Hematopoietic multipotent progenitor cell (in vitro differentiated cells): ENCODE measurements around the gene TCF4. TPM values are rescaled to one million over a fixed set of nuclear protein-coding genes. Genes with fewer than 3 reads are reported as not detected.
A peak's percentile ranks its signal among the peaks of the same experiment; 100 is the strongest.

Experiments used
- DNase-seq, 3 donors: peaks; one replicate each; pipeline ENCODE4 v3.0.0-alpha.2; 2011 to 2015; ENCODE audit warnings: low read depth in 2 of 3, low spot score in 2 of 3
- total RNA-seq: library from RNA; depleted of rRNA; stranded (reverse); fragments of >200 nt; gene quantifications from one replicate; pipeline ENCODE4 v1.2.3, GENCODE V29; 2012

TCF4 gene
- total RNA-seq, 1 donor = 127 TPM

- peak in 2 of 3 donors; percentile 55 to 69 for DNase-seq
Measured at GRCh38 chr18:55587418-55588110, 428 bp downstream of the TCF4 start.

- peak in 1 of 3 donors; percentile 19 for DNase-seq
Measured at GRCh38 chr18:55585920-55586561, 2.0 kb downstream of the TCF4 start.

GRCh38 chr18:55585065-55585919 is 2.7 kb downstream of the TCF4 start:
- no peak for DNase-seq

- no peak for DNase-seq
Measured at GRCh38 chr18:55584201-55584600, 3.8 kb downstream of the TCF4 start.

- no peak for DNase-seq
Measured at GRCh38 chr18:55582325-55582724, 5.7 kb downstream of the TCF4 start.

- DNase-seq = no peak
Measured at GRCh38 chr18:55579501-55580270, 8.3 kb downstream of the TCF4 start.

GRCh38 chr18:55577812-55578539 is 10.0 kb downstream of the TCF4 start:
- DNase-seq = peak in 2 of 3 donors; percentile 64 to 79

- DNase-seq = peak in 1 of 3 donors; percentile 52
Measured at GRCh38 chr18:55576001-55576400, 12.0 kb downstream of the TCF4 start.

GRCh38 chr18:55575066-55575465 is 12.9 kb downstream of the TCF4 start:
- no peak for DNase-seq

GRCh38 chr18:55573386-55573785 is 14.6 kb downstream of the TCF4 start:
- no peak for DNase-seq

GRCh38 chr18:55570966-55571365 is 17.0 kb downstream of the TCF4 start:
- DNase-seq = no peak

GRCh38 chr18:55566456-55566935 is 21.5 kb downstream of the TCF4 start:
- peak in 1 of 3 donors; percentile 7 for DNase-seq

GRCh38 chr18:55559739-55560138 is 28.3 kb downstream of the TCF4 start:
- DNase-seq = no peak

- DNase-seq = no peak
Measured at GRCh38 chr18:55557211-55557610, 30.8 kb downstream of the TCF4 start.

GRCh38 chr18:55555395-55556027 is 32.5 kb downstream of the TCF4 start:
- DNase-seq = no peak

- no peak for DNase-seq
Measured at GRCh38 chr18:55552526-55553189, 35.3 kb downstream of the TCF4 start.

GRCh38 chr18:55551227-55551626 is 36.8 kb downstream of the TCF4 start:
- no peak for DNase-seq

- DNase-seq = no peak
Measured at GRCh38 chr18:55550471-55550870, 37.5 kb downstream of the TCF4 start.
